ENCODE measurements around the gene CSRP2.
A peak's percentile ranks its signal among the peaks of the same experiment; 100 is the strongest.

Gene CSRP2

DNA sequence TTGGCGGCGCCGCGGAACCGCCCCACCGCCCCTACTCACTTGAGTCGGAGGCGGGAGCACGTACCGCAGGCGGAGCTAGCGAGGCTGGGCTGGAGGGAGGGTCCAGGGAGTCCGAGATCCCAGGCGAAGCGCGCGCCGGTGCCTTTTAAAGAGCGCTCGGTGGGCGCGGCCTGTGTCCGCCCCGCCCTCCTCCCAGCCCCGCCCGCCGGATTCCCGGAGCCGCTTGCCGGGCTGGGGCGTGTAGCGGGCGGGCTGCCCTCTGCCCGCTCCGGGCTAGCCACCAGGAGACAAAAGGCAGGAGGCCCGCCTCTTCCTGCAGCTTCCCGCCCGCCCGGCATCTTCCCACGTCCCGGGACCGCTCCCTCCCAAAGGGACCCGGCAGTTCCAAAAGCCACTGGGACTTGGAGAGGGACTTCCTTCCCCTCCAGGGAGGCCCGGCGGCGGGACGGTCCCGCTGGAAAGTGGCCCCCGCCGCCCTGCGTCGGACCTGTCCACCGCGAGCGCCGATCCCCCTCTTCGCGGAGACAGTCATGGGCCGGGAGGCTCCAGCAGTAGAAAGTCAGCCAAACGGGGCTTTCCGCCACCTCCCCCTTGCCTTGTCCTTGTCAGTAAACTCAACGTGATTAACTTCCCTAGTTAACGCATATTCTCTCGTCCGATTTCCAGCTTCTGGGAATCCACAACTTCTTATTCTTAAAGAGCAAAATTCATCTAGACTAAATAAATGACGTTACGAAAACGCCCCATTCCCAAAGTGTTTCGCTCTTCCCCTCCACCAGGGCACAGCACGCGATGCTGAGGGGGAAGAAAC, at the start of gene CSRP2:
CSRP2 (minus strand) TSS at position 121 of the 811 bp plus-strand sequence. CDS start 12,759 bp downstream, outside the sequence.
- DNase-seq, result peak; percentile 81

DNA sequence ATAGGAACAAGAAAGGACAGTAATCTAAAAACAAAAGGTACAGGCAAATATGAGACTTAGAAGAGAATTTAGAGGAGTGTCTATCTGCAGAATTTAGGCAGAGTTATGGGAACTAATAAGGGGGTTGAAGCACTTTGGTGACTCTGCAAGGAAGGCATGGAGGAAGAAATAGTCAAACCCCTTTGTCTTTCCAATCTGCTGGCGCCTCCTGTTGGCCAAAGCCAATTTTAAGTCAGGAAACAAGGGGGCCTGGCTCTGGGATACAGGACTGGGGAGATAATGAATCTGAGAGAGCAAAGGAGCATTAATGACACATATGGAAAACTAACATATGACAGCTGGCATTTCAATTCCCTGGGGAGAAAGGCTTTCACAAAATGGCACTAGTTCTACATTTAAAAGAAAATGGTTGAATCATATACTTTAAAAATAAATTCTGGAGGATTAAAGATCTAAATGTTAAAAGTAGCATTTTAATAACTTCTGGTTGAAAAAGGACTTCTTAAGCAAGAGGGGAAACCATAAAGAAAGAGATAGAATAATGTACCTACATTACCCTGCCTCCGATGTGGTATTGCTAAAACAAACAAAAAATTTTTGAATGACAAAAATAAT, 48.5 kb upstream of the CSRP2 start:
- DNase-seq, result peak; percentile 73

DNA sequence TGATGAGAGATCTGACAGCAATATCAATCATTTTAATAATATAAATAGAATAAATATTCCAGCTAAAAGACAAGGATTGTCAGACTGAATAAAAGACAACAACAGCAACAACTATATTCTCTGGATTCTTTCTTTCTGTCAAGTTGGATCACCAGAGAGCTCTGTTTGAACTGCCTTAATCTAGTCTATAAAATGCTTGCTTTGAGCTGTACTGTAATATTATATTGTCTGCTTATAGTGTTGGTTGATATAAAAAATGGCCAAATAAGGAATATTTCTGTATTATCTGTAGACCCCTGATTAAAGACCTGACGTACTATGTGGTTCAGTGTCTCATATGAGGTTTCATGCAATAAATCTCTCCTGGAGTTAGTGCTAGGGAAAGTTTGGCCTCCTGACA, 46.3 kb upstream of the CSRP2 start:
- DNase-seq, result no peak

DNA sequence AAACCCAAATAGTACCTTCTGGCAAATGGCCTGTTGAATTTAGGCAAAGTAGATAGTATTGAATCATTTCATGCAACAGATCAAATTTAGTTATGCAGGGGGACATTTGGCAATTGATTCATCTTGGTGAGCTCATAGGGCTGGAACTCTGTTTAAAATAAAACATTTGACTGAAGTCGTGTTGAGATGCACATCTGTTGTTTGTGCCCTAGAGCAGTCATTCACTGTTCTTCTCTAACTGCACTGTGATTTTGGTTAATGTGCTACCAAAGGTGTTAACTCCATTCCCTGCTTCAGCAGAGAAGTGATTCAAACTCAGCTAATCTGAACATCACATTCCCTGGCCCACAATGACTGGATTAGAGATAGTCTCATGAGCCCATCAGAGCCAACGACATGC, 44.0 kb upstream of the CSRP2 start:
- no peak for DNase-seq

DNA sequence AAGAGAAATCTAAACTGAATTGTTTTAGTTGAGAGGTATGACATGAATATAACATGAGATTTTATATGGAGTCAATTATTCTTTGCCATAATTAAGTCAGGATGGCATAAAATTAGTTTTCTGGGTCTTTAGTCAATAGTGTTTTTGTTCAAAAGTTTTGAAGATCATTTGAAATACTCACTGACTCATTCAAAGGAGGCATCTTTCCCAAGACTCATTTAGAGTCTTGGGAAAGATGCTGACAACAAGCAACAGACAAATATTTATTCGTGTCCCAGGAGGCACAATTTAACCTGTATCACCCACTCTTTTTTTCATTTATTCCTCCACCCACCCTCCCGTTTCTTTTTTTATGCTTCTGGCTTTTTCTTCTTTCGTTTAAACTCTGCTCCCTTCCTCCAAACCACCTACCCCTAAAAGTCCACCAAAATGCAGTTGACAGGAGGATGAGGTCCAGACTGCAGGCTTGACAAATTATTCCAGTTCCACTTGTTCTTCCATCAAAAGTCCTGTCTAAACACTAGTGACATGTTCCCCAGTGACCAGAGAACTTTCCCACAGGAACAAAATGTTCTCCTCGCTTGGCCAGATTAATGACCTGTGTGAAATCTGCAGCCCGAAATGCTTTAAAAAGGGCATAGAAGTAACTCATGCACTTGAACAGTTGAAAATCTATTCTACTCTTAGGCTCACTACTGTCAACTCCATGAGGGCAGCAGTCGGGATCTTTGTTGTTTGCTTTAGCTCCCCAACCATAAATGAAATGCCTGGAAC, 43.3 kb upstream of the CSRP2 start:
- no peak for DNase-seq

DNA sequence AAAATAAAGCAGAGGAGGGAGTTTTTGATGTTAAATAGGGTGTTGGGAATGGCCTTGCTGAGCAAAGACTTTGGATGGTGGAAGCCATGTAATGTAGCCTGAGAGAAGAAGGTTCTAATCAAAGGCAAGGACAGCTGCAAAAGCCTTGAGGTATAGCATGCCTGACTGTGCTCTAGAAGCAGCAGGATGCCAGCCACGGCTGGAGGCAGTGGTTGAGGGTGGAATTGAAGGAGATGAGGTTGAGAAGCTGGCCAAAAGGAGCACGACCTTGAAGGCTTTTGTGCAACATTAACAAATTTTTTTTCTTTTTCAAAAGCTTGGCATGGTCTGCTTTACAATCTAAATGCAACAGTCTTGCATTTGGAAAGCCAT, 42.3 kb upstream of the CSRP2 start:
- DNase-seq, result no peak

DNA sequence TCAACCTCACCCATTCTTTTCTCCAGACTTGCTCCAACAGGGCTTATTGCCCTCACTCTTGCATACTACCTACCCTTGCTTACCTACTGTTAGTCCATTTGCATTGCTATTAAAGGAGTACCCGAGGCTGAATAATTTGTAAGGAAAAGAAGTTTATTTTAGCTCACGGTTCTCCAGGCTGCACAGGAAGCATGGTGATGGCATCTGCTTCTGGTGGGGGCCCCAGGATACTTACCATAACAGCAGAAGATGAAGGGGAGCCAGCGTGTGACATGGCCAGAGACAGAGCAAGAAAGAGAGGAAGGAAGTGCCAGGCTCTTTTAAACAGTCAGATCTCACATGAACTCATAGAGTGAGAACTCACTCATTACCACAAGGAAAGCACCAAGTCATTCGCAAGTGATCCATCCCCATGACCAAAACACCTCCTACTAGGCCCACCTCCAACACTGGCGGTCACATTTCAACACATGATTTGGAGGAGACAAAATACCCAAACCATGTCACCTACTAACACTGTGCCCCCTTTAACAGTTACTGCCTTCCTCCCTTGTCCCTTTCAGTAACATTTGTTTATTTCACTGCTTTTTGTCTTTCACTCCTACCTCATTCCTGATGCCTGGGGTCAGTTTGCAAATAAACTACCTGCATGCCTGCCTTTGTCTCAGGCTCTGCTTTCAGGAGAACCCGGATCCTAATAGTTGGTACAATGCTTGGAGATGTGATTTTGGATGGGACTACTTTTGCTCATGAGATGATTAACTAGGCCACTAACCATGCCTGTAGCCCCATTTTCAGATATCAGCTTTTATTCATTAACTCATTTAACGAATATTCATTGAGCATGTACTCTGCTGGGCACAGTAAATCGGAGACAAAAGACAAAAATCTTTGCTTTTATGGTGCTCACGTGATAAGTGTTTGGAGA, 41.6 kb upstream of the CSRP2 start:
- DNase-seq, result no peak

DNA sequence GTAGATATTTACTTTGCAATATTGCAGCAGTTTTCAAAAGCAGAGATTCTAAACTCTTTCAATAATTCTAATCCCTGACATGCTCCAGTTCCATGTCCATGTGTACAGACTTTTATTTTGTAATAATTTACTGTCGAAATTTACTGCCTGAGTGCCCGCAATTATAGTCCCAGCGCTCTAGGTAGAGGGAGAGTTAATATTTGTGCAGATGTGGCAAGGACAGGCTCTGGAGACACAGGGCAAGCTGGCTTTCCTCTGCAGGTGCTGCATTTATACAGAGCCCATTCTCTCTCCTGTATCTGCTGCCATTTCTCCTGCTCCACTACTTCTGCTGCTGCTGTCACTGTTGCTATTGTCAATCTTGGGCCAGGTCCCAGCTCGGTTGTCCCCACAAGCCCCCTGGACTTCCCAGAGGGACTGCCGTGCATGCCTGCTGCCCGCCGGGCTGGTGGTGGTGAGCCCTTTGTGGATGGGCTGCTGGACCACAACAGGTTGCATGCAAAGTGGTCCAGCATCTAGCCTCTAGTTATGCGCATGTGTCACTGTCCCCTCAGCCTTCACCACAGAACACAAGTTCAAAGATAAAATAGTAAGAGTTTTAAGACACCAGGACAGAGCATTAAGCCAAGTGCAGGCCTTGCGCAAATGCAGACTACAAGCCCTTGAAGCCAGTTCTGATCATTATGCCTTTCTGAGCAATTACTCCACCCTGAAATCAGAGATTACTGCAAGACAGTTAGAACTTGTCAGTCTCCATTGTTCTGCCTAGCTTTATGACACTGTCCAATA, 40.8 kb upstream of the CSRP2 start:
- no peak for DNase-seq

DNA sequence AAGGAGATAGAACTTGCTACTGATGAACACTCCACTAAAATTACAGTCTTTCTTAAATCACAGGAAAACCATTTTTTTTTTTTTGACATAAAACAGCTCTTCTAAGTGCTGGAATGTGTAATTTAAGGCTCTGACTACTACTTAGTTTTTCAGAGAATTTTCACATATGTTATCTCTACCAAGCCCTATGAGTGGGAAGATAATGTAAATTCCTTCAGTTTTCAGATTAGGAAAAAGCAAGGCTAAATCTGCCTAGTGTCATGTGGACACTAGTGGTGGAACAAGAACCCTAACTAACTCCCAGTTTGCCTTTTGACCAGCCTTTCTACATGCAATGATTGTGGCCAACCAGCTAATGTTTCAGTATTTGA, 37.3 kb upstream of the CSRP2 start:
- DNase-seq, result no peak

DNA sequence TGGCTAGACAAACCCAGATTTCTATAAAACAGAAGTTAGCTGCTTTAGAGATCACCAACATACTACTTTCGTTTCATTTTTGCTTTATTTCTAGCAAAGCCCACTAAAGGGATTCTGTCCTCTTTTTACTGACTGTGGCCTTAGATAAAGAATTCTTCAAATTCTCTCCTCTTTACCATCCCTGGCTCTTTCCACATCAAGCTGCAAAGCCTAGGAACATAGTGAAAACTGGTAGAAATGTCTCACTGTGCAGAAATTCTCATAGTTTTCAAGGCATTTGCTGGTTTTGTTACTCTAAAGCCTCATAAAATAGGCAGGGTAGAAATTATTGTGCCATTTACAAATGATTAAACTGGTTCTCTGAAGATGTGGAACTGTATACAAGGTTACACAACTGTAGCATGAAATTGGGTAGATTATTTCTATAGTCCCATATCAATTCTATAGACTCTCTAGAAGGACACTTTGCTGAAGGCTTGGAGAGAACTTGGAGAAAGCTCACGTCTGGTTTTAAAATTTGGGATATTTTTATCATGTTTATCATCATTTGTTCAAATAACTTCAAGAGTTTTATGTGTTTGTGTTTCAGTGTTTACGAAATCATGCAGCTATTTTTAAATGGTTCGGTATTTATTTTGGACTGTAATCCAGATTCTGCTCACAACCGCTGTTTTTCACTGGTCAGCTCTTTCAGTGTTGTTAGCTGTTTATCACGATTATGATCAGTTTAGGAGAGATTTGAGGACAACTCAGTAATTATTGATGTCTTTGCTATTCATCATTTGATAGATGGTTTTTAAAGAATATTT, 36.7 kb upstream of the CSRP2 start:
- no peak for DNase-seq

DNA sequence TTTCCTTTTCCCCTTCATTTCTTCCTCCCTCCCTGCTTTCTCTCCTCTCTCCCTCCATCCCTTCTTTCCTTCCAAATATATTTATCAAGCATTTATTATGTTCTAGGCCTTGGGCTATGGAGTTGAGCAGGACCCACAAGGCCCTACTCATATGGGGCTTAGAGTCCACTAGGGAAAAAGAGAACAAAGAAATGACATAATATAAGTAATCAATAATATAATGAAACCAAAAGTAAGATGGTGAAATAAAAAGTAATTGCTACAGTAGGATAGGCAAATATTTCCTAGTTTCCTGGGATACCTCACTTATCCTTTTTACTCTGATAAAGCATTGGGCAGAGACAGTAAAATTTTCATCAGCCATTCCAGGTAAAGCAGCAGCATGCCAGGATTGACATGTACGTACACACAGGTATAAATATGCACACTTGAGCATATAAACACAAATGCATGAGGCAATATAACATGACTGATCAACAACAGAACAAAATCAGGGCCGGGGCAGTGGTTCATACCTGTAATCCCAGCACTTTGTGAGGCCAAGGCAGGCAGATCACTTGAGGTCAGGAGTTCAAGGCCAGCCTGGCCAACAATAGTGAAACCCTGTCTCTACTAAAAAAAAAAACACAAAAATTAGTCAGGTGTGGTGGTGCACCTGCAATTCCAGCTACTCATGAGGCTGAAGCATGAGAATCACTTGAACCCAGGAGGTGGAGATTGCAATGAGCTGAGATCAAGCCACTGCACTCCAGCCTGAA, 35.5 kb upstream of the CSRP2 start:
- no peak for DNase-seq

DNA sequence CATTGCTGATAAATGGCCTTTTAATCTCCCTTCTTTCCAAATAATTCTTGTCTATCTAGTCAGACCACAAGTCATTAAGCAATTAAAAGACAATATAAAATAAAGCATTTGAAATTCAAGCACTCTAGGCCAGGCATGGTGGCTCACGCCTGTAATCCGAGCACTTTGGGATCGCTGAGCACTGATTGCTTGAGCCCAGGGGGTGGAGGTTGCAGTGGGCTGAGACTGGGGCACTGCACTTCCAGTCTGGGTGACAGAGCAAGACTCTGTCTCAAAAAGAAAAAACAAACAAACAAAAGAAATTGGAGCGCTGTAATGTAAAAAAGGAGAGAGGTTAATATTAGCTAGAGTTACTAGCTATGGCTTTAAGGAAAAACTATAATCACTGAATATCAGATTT, 30.5 kb upstream of the CSRP2 start:
- DNase-seq, result no peak

DNA sequence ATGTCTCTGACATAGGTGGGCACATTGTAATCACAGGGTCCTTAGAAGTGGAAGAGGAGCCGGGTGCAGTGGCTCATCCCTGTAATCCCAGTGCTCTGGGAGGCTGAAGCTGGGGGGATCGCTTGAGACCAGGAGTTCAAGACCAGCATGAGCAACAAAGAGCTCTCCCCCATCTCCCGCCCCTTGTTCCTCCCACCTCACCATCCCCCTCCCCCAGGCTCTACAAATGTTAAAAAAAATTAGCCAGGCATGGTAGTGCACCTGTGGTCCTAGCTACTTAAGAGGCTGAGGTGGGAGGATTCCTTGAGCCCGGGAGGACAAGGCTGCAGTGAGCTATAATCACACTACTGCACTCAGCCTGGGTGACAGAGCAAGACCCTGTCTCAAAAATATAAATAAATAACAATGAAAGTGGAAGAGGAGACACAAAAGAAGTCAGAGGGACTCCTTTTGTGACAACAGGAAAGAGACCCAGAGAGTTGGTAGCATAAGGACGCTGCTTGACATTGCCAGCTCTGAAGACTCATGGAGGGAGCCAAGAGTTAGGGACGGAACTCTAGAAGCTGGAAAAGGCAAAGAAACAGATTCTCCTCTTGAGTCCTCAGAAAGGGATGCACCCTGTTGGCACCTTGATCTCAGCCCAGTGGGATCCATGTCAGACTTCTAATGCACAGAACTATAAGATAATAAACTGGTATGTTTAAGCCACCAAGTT, 29.6 kb upstream of the CSRP2 start:
- DNase-seq, result no peak

DNA sequence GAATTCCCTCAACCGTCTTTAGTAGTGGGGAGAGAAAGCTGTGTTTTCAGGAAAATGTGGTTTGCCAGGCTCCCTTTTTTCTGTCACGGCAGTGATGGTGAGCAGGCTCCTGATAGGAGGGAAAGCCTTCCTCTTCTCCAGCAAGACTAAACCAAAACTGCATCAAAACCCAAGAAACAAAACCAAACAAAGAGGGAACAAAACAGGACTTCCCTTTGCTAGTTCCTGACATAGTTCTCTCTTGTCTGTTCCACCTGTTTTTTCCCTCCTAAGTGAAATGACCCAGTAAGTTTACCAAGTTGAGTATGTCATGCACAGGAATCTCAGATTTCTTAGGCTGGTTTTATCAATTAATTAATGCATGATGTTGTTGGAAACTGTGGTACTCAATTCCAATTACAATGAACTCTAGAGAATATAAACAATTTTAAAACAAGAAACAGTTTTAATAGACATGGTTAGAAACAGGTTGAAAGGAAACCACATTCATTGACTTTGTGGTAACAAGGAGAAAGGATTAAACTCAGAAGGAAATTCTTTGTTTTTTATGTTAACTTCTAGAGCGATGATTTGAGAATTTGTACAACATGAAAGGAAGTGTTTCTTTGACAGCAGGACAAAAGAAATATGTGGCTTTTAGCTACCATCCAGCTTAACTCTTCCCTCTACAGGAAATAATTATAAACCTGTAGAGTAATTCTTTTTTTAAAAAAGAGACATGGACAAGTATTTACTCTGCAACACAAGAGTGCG, 23.0 kb upstream of the CSRP2 start:
- no peak for DNase-seq

DNA sequence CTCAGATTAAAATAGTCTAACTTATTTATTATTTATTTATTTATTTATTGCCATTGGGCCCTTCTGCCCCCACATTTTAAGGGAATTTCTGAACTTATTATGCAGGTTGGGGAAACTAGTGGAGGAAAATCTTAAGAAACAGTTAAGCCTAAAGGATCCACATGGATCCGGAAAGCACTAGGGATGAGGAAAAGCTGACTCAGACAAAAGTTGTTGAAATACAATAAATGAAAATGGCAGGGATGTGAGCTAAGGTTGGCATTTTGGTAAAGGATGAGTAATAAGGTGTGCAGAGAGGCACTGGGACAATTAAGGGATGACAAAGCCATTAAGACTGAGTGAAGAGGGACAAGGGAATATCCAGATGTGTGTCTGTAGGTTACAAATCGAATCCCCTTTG, 20.7 kb upstream of the CSRP2 start:
- no peak for DNase-seq

DNA sequence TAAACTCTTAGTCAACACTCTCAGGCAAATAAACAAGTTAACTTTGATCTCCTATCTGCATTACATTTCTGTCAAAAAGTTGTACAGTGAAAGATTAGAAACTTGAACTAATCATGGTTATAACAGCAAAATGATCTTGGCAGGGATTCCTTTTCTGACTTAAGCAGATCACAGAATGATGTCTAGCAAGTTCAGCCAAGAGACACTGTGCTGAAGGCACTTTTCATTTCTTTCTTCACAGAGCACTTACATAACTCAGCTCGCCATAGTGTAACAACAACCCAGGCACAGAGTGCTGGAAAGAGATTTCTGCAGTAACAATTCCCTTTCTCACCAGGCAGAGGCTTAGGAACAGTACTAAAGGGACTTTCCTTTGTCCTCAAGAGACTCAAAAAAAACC, 19.6 kb upstream of the CSRP2 start:
- no peak for DNase-seq

DNA sequence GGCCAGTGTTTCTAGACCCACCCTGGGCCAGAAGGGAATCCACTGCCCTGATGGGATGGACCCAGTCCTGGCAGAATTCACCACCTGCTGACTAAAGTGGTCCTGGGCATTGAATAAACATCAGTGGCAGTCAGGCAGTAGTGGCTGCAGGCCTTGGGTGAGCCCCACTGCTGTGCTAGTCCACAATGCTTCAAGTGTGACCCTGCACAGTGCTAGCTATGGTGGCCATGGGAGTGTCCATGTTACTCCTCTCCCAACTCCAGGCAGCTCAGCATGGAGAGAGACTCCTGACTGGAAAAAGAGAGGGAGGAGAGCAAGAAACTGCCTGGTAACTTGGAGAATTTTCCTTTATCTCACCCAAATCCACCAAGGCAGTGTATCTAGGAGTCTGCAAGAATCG, 17.5 kb upstream of the CSRP2 start:
- DNase-seq, result no peak

DNA sequence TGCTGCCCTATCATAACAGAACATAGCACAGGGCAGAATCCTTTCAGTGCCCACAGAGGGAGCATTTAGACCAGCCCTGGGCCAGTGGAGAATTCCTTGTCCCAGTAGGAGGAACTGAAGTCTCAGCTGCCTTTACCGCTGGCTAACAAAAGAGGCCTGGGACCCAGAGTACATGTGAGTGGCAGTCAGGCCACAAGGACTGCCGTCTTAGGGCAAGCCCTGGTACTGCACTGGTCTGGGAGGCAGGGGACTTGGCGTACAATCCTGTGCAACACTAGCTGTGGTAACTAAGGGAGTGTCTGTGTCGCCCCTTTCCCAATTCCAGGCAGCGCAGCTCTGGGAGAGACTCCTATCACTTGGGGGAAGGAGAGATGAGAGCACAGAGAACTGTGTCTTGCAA, 17.0 kb upstream of the CSRP2 start:
- no peak for DNase-seq

DNA sequence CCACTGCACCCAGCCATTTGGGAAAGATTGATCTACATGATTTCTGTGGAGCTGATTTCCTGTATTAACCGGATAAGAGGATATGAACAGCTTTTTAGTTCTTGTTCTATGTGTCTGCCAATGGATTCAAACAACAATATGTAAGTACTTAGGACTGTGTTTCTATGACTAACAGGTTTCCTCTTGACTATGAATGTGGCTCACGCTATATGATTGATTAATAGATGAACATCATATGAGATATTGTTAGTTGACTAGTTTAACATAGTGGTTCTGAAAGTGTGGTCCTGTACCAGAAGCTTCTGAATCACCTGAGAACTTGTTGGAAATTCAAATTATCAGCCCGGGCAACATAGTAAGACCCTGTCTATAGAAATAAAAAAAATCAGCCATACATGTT, 12.8 kb upstream of the CSRP2 start:
- DNase-seq, result no peak
